HCT116 (cell line): Measurements from ENCODE around the gene ATP1A1.

ENCODE experiments used
- CTCF ChIP-seq, 3 experiments: fragments of 200-600 bp in 1 of 3; sonication (generic) in 1 of 3; IDR thresholded peaks in 2 of 3; conservative IDR thresholded peaks in 1 of 3; 2 replicates each; pipeline ENCODE4 v1.5.1; 2012 to 2017; ENCODE audit warnings: low read depth in 2 of 3, low read length in 2 of 3, antibody characterized with exemption in 1 of 3, borderline replicate concordance in 1 of 3, control low read depth in 1 of 3, mild to moderate bottlenecking in 1 of 3, mixed read lengths in 1 of 3, mixed run types in 1 of 3, moderate library complexity in 1 of 3; ENCODE audit not compliant: insufficient read depth in 1 of 3
- EZH2 ChIP-seq: fragments of 200-600 bp; sonication (generic); IDR thresholded peaks from 2 replicates; pipeline ENCODE4 v1.6.1; 2017; ENCODE audit warnings: antibody characterized with exemption, mixed run types
- SP1 ChIP-seq: IDR thresholded peaks from 2 replicates; pipeline ENCODE4 v1.6.1; 2012; ENCODE audit warnings: low read depth
- SRF ChIP-seq: IDR thresholded peaks from 2 replicates; pipeline ENCODE4 v1.6.1; 2012; ENCODE audit warnings: low read depth

DNA sequence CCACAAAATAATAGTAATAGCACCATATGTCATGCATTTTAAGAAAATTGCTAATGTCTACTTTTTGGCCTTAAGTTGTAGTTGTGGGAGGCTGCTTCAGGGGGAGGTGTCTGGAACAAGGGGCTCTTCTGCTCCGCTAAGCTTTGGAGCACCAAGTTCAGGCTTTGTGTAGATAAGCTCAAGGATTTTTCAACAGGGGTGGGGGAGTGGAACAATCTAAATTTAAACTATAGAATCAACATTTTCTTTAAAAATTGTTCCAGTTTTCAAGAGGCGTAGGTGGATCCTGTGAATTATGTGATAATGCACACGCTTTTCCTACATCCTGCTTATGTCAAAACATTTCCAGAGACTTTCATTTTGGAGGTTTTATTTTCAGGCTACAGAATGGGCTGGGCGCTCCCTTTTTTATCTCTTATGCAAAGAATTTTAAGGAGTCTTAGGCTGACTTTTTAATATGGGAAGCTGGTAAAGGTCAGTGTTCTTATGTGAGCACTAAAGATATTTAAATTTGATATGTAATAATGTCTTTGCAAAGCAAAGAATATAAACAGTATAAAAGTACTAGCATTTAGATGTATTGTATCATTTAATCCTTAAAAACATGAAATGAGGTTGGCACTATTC lies 9.9 kb downstream of the ATP1A1 start:
- TF ChIP-seq SRF (no peak), EZH2 (no peak), SP1 (no peak), CTCF (IDR thresholded peaks at IDR 0.05 in 2 of 3, conservative IDR thresholded peaks at IDR 0.05 in 1 of 3; ENCODE audit: borderline replicate concordance in 1 of 3, insufficient read depth in 1 of 3, low read depth in 2 of 3, low read length in 2 of 3) (no peak)
